K562 (cell line): ENCODE measurements around the gene TMEM14C. TPM values are rescaled to one million over a fixed set of nuclear protein-coding genes. Genes with fewer than 3 reads are reported as not detected.

Experiments used
- CBFA2T2 ChIP-seq: fragments of 450-650 bp; conservative IDR thresholded peaks from 2 replicates; pipeline ENCODE4 v1.6.1; 2017; ENCODE audit warnings: mild to moderate bottlenecking
- CBX2 ChIP-seq: fragments of 200-600 bp; sonication (generic); IDR thresholded peaks from one replicate; pipeline ENCODE4 v1.6.1; 2012; ENCODE audit warnings: mild to moderate bottlenecking, low read length, inconsistent platforms; ENCODE audit not compliant: insufficient read depth, poor library complexity, severe bottlenecking
- CBX5 ChIP-seq: IDR thresholded peaks from 2 replicates; pipeline ENCODE4 v1.6.1; 2014; ENCODE audit warnings: low read depth, borderline replicate concordance
- CSDE1 ChIP-seq, 2 experiments: fragments of 450-650 bp; IDR thresholded peaks; 2 replicates each; pipeline ENCODE4 v1.6.1; 2016; ENCODE audit warnings: mild to moderate bottlenecking in 1 of 2
- CTBP1 ChIP-seq: fragments of 450-650 bp; IDR thresholded peaks from 2 replicates; pipeline ENCODE4 v1.6.1; 2016; ENCODE audit warnings: borderline replicate concordance
- E2F3 ChIP-seq: fragments of 250-450 bp; sonication (Bioruptor Pico); IDR thresholded peaks from 2 replicates; pipeline ENCODE4 v1.4.0; 2020; ENCODE audit warnings: mild to moderate bottlenecking
- FOXA3 ChIP-seq, 2 experiments: fragments of 450-650 bp in 1 of 2; sonication (generic) in 1 of 2; formaldehyde crosslinking; IDR thresholded peaks in 1 of 2; conservative IDR thresholded peaks in 1 of 2; 2 replicates each; pipeline versions ENCODE4 v1.4.0 to v1.8.0; 2020 to 2022; ENCODE audit warnings: mild to moderate bottlenecking in 2 of 2, missing genetic modification reagents in 1 of 2
- GABPB1 ChIP-seq: sonication (generic); formaldehyde crosslinking; IDR thresholded peaks from 2 replicates; pipeline ENCODE4 v1.8.0; 2022; ENCODE audit warnings: mild to moderate bottlenecking, missing genetic modification reagents
- HLTF ChIP-seq: fragments of 450-650 bp; IDR thresholded peaks from 2 replicates; pipeline ENCODE4 v1.6.1; 2016
- KDM4B ChIP-seq, 2 experiments: fragments of 450-650 bp in 1 of 2; sonication (generic) in 1 of 2; IDR thresholded peaks; 2 replicates each; pipeline ENCODE4 v1.6.1; 2016 to 2017; ENCODE audit warnings: borderline replicate concordance in 2 of 2, antibody characterized with exemption in 1 of 2, low read depth in 1 of 2, mild to moderate bottlenecking in 1 of 2
- MCM2 ChIP-seq: fragments of 450-650 bp; IDR thresholded peaks from 2 replicates; pipeline ENCODE4 v1.6.1; 2017; ENCODE audit warnings: low read depth, mild to moderate bottlenecking
- MXI1 ChIP-seq: IDR thresholded peaks from 2 replicates; pipeline ENCODE4 v1.6.1; 2011; ENCODE audit warnings: low read depth, mild to moderate bottlenecking, improper control_type of control experiment, low read length
- MYC ChIP-seq, 2 experiments: fragments of 250-450 bp in 1 of 2; sonication (Bioruptor Pico) in 1 of 2; IDR thresholded peaks; 2 replicates each; pipeline versions ENCODE4 v1.5.1 to v1.6.1; 2012 to 2021; ENCODE audit warnings: low read depth in 2 of 2, borderline replicate concordance in 1 of 2, improper control_type of control experiment in 1 of 2, low read length in 1 of 2, mild to moderate bottlenecking in 1 of 2, moderate library complexity in 1 of 2
- PHF21A ChIP-seq: fragments of 450-650 bp; IDR thresholded peaks from 2 replicates; pipeline ENCODE4 v1.6.1; 2017; ENCODE audit warnings: low read depth, borderline replicate concordance
- SMAD3 ChIP-seq: fragments of 450-650 bp; formaldehyde crosslinking; conservative IDR thresholded peaks from 2 replicates; pipeline ENCODE4 v1.4.0; 2020; ENCODE audit warnings: mild to moderate bottlenecking
- SMARCE1 ChIP-seq: fragments of 450-650 bp; IDR thresholded peaks from 2 replicates; pipeline ENCODE4 v1.7.1; 2016; ENCODE audit warnings: mild to moderate bottlenecking
- TCF7L2 ChIP-seq: fragments of 150-350 bp; IDR thresholded peaks from 2 replicates; pipeline ENCODE4 v1.6.1; 2016; ENCODE audit warnings: low read depth, mild to moderate bottlenecking, low read length, moderate library complexity
- ZNF140 ChIP-seq: fragments of 250-450 bp; sonication (Bioruptor Pico); IDR thresholded peaks from 2 replicates; pipeline ENCODE4 v1.8.0; 2021; ENCODE audit warnings: moderate library complexity, mild to moderate bottlenecking, inconsistent platforms
- ZNF239 ChIP-seq: fragments of 250-450 bp; sonication (Bioruptor Pico); IDR thresholded peaks from 2 replicates; pipeline ENCODE4 v1.4.0; 2020; ENCODE audit warnings: mild to moderate bottlenecking
- ZNF274 ChIP-seq: IDR thresholded peaks from 2 replicates; pipeline ENCODE4 v1.6.1; 2011; ENCODE audit warnings: low read depth, mild to moderate bottlenecking, low read length, moderate library complexity, borderline replicate concordance
- ZNF507 ChIP-seq: conservative IDR thresholded peaks from 2 replicates; pipeline ENCODE4 v1.6.1; 2017; ENCODE audit warnings: missing genetic modification characterization, missing compliant biosample characterization
- polyA plus RNA-seq, 8 experiments: library from polyadenylated mRNA; depleted of rRNA in 4 of 8; stranded (reverse) in 5 of 8; unstranded in 3 of 8; fragments of >200 nt; fragmentation: Nextera tagmentation in 2 of 8; fragmentation: Illumina TruSeq in 1 of 8; extraction: Ambion mirVana in 2 of 8; extraction: Trizol in 1 of 8; gene quantifications; 2 replicates each; pipeline versions ENCODE4 v1.2.1 to v1.2.3, GENCODE V29; 2011 to 2014; ENCODE audit warnings: inconsistent platforms in 1 of 8, missing spikeins in 1 of 8
- total RNA-seq, 7 experiments: library from RNA; depleted of rRNA in 6 of 7; stranded (reverse); fragments of >200 nt in 6 of 7; fragmentation: Illumina TruSeq in 2 of 7; extraction: Trizol in 2 of 7; gene quantifications; 2 replicates each; pipeline versions ENCODE4 v1.2.1 to v1.2.3, GENCODE V29; 2011 to 2021; ENCODE audit warnings: low replicate concordance in 1 of 7
- TF ChIP-seq, protein P1 (sequence below), 2 experiments: fragments of 450-650 bp; IDR thresholded peaks; 2 replicates each; pipeline ENCODE4 v1.6.1; 2016
- TF ChIP-seq, protein P2 (sequence below), 2 experiments: fragments of 200-800 bp in 1 of 2; sonication (Bioruptor generic) in 1 of 2; sonication (generic) in 1 of 2; formaldehyde crosslinking in 1 of 2; IDR thresholded peaks in 1 of 2; conservative IDR thresholded peaks in 1 of 2; 2 replicates each; pipeline versions ENCODE4 v1.5.0 to v1.6.1; 2016 to 2020; ENCODE audit warnings: missing compliant biosample characterization in 1 of 2, missing genetic modification characterization in 1 of 2, missing genetic modification reagents in 1 of 2
- TF ChIP-seq, protein P3 (sequence below): IDR thresholded peaks from 3 replicates; pipeline ENCODE4 v1.6.1; 2011; ENCODE audit warnings: borderline replicate concordance, mild to moderate bottlenecking, moderate library complexity; ENCODE audit not compliant: insufficient read length; ENCODE audit errors: extremely low read depth

Gene TMEM14C
- total and polyA plus RNA-seq, 9 of the 15 experiments (the other 6 are each of a cell fraction or from before 2014, with no cell fraction given), result 151 to 496 (median 263) TPM

DNA sequence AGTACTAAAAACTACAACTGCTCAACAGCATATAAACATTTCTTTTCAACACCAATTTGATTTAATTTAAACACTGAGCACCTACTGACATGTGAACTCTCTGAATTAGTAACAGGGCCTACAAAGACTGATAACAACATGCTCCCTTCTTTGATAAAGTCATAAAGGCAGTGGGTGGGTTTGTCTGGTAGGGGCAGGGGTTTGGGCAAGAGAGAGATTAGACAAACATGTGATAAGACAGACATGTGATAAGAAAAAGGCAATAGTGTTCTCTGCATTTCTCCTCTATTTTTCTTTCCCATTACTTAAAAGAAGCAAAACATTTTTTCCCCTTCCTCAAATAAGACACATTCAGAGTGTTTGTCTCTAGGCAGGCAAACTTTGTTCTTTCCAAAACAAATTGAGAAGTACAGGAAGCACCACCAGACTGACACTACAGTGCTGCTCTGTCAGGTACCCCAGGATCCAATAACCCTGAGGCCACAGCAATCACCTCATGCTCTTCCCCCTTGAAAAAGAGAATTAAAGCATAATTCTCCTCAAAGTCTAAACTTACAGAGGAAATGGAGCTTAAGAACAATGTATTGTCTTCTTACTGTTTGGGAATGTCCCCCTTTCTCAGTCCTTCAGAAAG is 40.4 kb upstream of the TMEM14C start (continued):
- TF ChIP-seq SMAD3 (CRISPR knock-in tag) (no peak), SMARCE1 (no peak), GABPB1 (CRISPR knock-in tag) (no peak), CBFA2T2 (peak; percentile 61), KDM4B (IDR thresholded peaks at IDR 0.05; ENCODE audit: borderline replicate concordance in 2 of 2, low read depth in 1 of 2) (no peak), CBX5 (no peak), ZNF140 (CRISPR knock-in tag) (no peak), MYC (IDR thresholded peaks at IDR 0.05; ENCODE audit: low read depth, low read length) (no peak), MYC (CRISPR knock-in tag; IDR thresholded peaks at IDR 0.05; ENCODE audit: borderline replicate concordance, low read depth) (no peak), MCM2 (no peak), TCF7L2 (no peak), PHF21A (no peak), MXI1 (no peak), FOXA3 (CRISPR knock-in tag; conservative IDR thresholded peaks at IDR 0.05 in 1 of 2, IDR thresholded peaks at IDR 0.05 in 1 of 2) (no peak), CBX2 (no peak), HLTF (no peak), CTBP1 (no peak), CSDE1 (IDR thresholded peaks at IDR 0.05) (no peak), ZNF507 (tag) (no peak), ZNF274 (no peak), E2F3 (CRISPR knock-in tag) (no peak), ZNF239 (CRISPR knock-in tag) (no peak)
- TF ChIP-seq, protein P1, sequence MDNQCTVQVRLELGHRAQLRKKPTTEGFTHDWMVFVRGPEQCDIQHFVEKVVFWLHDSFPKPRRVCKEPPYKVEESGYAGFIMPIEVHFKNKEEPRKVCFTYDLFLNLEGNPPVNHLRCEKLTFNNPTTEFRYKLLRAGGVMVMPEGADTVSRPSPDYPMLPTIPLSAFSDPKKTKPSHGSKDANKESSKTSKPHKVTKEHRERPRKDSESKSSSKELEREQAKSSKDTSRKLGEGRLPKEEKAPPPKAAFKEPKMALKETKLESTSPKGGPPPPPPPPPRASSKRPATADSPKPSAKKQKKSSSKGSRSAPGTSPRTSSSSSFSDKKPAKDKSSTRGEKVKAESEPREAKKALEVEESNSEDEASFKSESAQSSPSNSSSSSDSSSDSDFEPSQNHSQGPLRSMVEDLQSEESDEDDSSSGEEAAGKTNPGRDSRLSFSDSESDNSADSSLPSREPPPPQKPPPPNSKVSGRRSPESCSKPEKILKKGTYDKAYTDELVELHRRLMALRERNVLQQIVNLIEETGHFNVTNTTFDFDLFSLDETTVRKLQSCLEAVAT (IDR thresholded peaks at IDR 0.05), result no peak
- TF ChIP-seq, protein P2, sequence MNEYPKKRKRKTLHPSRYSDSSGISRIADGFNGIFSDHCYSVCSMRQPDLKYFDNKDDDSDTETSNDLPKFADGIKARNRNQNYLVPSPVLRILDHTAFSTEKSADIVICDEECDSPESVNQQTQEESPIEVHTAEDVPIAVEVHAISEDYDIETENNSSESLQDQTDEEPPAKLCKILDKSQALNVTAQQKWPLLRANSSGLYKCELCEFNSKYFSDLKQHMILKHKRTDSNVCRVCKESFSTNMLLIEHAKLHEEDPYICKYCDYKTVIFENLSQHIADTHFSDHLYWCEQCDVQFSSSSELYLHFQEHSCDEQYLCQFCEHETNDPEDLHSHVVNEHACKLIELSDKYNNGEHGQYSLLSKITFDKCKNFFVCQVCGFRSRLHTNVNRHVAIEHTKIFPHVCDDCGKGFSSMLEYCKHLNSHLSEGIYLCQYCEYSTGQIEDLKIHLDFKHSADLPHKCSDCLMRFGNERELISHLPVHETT (CRISPR knock-in tag; conservative IDR thresholded peaks at IDR 0.05 in 1 of 2, IDR thresholded peaks at IDR 0.05 in 1 of 2), result 0 out of 4 replicates have a peak, but pooled peaks of 1 of the 2 experiments have one; percentile 52
- TF ChIP-seq, protein P3, sequence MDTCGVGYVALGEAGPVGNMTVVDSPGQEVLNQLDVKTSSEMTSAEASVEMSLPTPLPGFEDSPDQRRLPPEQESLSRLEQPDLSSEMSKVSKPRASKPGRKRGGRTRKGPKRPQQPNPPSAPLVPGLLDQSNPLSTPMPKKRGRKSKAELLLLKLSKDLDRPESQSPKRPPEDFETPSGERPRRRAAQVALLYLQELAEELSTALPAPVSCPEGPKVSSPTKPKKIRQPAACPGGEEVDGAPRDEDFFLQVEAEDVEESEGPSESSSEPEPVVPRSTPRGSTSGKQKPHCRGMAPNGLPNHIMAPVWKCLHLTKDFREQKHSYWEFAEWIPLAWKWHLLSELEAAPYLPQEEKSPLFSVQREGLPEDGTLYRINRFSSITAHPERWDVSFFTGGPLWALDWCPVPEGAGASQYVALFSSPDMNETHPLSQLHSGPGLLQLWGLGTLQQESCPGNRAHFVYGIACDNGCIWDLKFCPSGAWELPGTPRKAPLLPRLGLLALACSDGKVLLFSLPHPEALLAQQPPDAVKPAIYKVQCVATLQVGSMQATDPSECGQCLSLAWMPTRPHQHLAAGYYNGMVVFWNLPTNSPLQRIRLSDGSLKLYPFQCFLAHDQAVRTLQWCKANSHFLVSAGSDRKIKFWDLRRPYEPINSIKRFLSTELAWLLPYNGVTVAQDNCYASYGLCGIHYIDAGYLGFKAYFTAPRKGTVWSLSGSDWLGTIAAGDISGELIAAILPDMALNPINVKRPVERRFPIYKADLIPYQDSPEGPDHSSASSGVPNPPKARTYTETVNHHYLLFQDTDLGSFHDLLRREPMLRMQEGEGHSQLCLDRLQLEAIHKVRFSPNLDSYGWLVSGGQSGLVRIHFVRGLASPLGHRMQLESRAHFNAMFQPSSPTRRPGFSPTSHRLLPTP, result no peak
